Spinal cord (tissue), 10 donors: ENCODE results near the gene OLIG1. TPM values are rescaled to one million over a fixed set of nuclear protein-coding genes. Genes with fewer than 3 reads are reported as not detected.

ENCODE experiments used
- DNase-seq, 6 donors: peaks; one replicate each; pipeline versions ENCODE4 v3.0.0 to v3.0.0-alpha.2; 2013 to 2015; ENCODE audit warnings: low spot score in 6 of 6, low read depth in 4 of 6
- H3K27ac ChIP-seq: one replicate; pipeline ENCODE4 v1.5.1; 2013; ENCODE audit warnings: low read depth, low read length, control low read depth
- H3K27me3 ChIP-seq: one replicate; pipeline ENCODE4 v1.6.1; 2013; ENCODE audit warnings: low read length; ENCODE audit not compliant: control insufficient read depth, insufficient read depth
- H3K36me3 ChIP-seq: one replicate; pipeline ENCODE4 v1.6.1; 2013; ENCODE audit warnings: low read length; ENCODE audit not compliant: control insufficient read depth, insufficient read depth
- H3K4me1 ChIP-seq: one replicate; pipeline ENCODE4 v1.6.1; 2013; ENCODE audit warnings: low read length; ENCODE audit not compliant: control insufficient read depth, insufficient read depth
- H3K4me3 ChIP-seq: one replicate; pipeline ENCODE4 v1.5.1; 2013; ENCODE audit warnings: low read depth, low read length, control low read depth
- H3K9me3 ChIP-seq: one replicate; pipeline ENCODE4 v1.6.1; 2013; ENCODE audit warnings: low read length; ENCODE audit not compliant: control insufficient read depth, insufficient read depth
- WGBS: methylation state at CpG from one replicate; pipeline ENCODE4 v1.1.5; 2013; ENCODE audit warnings: missing lambda C conversion rate; ENCODE audit not compliant: insufficient coverage; 5-methylcytosine and 5-hydroxymethylcytosine counted together
- polyA plus RNA-seq, 2 donors: library from polyadenylated mRNA; unstranded; fragments of 120-200 nt; gene quantifications; one replicate each; pipeline ENCODE4 v1.2.1, GENCODE V29; 2013; ENCODE audit not compliant: insufficient read length in 2 of 2
- total RNA-seq, 2 donors: library from RNA; depleted of rRNA in 1 of 2; stranded (reverse); fragments of 120-200 nt in 1 of 2; fragments of >200 nt in 1 of 2; gene quantifications; one replicate each; pipeline versions ENCODE4 v1.2.3 to v1.2.4, GENCODE V29; 2013 to 2014
- donor health status: healthy.

OLIG1 gene
- total and polyA plus RNA-seq, 4 donors = 27.5 to 405 (median 176) TPM

DNA sequence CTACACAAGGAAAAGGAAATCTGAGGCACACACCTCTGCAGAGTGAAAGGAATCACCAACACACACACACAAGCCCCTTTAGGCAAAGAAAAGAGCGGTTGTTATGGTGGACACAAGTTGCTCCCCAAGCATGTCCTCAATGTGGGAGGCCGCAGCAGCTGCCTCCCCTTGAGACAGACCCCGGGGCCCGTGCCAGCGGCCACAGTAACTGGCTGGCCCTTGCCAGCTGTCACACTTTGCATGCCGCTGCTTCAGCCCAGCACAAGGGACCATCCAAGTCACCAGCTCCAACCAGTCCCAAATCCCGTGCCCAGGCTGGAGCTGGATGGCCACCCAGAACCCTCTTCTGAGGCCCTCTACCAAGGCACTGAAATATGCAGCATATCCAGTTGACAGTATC, 2.9 kb upstream of the OLIG1 start:
- WGBS = 55% methylated on average over 6 of the region's 7 CpGs
- Histone ChIP-seq H3K4me3 (no peak overlapping the region), H3K9me3 (peaks cover 5% of the 10 kb centered on the region), H3K27me3 (peaks cover 64% of the 10 kb centered on the region), H3K36me3 (peaks cover 4% of the 10 kb centered on the region), H3K27ac (no peak overlapping the region), H3K4me1 (peaks cover 39% of the 10 kb centered on the region)
- DNase-seq = peak in 2 of 6 donors; percentile 48 to 73

DNA sequence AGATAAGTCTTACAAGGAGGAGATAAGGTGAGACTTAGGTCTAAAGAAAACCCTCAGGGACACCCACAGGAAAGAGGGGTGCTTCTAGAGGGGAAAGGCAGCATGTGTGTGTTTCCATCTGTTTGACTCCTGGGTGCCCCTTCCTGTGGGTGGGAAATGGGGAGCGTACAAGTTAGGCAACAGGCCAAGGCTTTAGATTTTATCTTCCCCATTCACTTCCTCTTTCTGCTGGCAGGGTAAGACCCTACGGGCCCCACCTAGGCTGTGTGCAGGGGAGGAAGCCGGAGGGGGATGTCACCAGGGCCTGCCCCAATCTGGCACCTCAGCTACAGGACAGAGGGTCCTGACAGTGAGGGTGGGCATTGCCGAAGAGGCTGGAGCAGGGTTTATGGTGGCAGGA, 2.5 kb upstream of the OLIG1 start:
- Histone ChIP-seq H3K4me1 (peaks cover 40% of the 10 kb centered on the region), H3K36me3 (peaks cover 4% of the 10 kb centered on the region), H3K9me3 (peaks cover 5% of the 10 kb centered on the region), H3K4me3 (no peak overlapping the region), H3K27me3 (peaks cover 69% of the 10 kb centered on the region), H3K27ac (no peak overlapping the region)
- no peak for DNase-seq
- WGBS = 66% methylated on average over 2 of the region's 4 CpGs

- H3K27me3 ChIP-seq = peaks cover 72% of the 10 kb centered on the region
- H3K4me1 ChIP-seq = peaks cover 32% of the 10 kb centered on the region
- no peak overlapping the region for H3K27ac ChIP-seq
- DNase-seq = no peak
- 79% methylated on average over 2 of the region's 5 CpGs for WGBS
- H3K9me3 ChIP-seq = peaks cover 5% of the 10 kb centered on the region
- H3K36me3 ChIP-seq = peaks cover 4% of the 10 kb centered on the region
- no peak overlapping the region for H3K4me3 ChIP-seq
These were observed 698 bp upstream of the OLIG1 start for GRCh38 chr21:33069243-33069642.

DNA sequence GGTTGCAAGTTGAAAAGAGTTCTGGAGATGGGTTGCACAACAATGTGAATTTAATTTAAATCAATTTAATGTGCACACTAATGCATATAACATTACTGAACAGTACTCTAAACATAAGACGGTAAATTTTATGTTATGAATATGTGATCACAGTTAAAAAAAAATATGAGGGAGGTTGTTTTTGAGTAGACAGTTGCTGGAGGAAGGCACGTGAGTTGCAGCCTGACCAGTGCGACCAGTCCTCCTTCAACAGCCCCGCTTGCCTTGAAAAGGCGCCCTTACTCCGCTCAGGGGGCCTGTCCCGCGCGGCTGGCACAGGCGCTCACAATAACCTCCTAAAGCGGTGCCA, 322 bp upstream of the OLIG1 start:
- under 1% methylated on average over 10 of the region's 11 CpGs for WGBS
- H3K9me3 ChIP-seq = peaks cover 5% of the 10 kb centered on the region
- H3K27me3 ChIP-seq = peaks cover 72% of the 10 kb centered on the region
- no peak overlapping the region for H3K27ac ChIP-seq
- no peak overlapping the region for H3K4me3 ChIP-seq
- H3K36me3 ChIP-seq = peaks cover 4% of the 10 kb centered on the region
- DNase-seq = no peak
- peaks cover 29% of the 10 kb centered on the region for H3K4me1 ChIP-seq

GRCh38 chr21:33070744-33070997, 730 bp downstream of the OLIG1 start:
- DNase-seq = no peak
- Histone ChIP-seq H3K36me3 (peaks cover 4% of the 10 kb centered on the region), H3K9me3 (peaks cover 5% of the 10 kb centered on the region), H3K27ac (no peak overlapping the region), H3K4me3 (peak overlapping the region; percentile 32), H3K27me3 (peaks cover 74% of the 10 kb centered on the region), H3K4me1 (peaks cover 30% of the 10 kb centered on the region)
- WGBS = under 1% methylated on average over 44 of the region's 44 CpGs

GRCh38 chr21:33070998-33071769, 1.2 kb downstream of the OLIG1 start:
- peak in 1 of 6 donors; percentile 58 for DNase-seq
- under 1% methylated on average over 66 of the region's 69 CpGs for WGBS
- H3K4me3 ChIP-seq = peak overlapping the region; percentile 55
- H3K36me3 ChIP-seq = peaks cover 4% of the 10 kb centered on the region
- H3K27me3 ChIP-seq = peaks cover 79% of the 10 kb centered on the region
- peaks cover 5% of the 10 kb centered on the region for H3K9me3 ChIP-seq
- H3K4me1 ChIP-seq = peaks cover 34% of the 10 kb centered on the region
- H3K27ac ChIP-seq = peak overlapping the region; percentile 44

GRCh38 chr21:33071770-33072306, 1.9 kb downstream of the OLIG1 start:
- H3K4me1 ChIP-seq = peaks cover 34% of the 10 kb centered on the region
- DNase-seq = peak in 2 of 6 donors; percentile 40 to 56
- H3K27ac ChIP-seq = peak overlapping the region; percentile 44
- H3K27me3 ChIP-seq = peaks cover 85% of the 10 kb centered on the region
- under 1% methylated on average over 35 of the region's 38 CpGs for WGBS
- peaks cover 4% of the 10 kb centered on the region for H3K36me3 ChIP-seq
- peak overlapping the region; percentile 55 for H3K4me3 ChIP-seq
- H3K9me3 ChIP-seq = peaks cover 5% of the 10 kb centered on the region

- H3K27me3 ChIP-seq = peaks cover 86% of the 10 kb centered on the region
- no peak for DNase-seq
- H3K4me1 ChIP-seq = peaks cover 23% of the 10 kb centered on the region
- no peak overlapping the region for H3K4me3 ChIP-seq
- peaks cover 5% of the 10 kb centered on the region for H3K9me3 ChIP-seq
- peaks cover 4% of the 10 kb centered on the region for H3K36me3 ChIP-seq
- 60% methylated on average over 3 of the region's 4 CpGs for WGBS
- H3K27ac ChIP-seq = no peak overlapping the region
These were observed 3.7 kb downstream of the OLIG1 start for GRCh38 chr21:33073636-33074035.

DNA sequence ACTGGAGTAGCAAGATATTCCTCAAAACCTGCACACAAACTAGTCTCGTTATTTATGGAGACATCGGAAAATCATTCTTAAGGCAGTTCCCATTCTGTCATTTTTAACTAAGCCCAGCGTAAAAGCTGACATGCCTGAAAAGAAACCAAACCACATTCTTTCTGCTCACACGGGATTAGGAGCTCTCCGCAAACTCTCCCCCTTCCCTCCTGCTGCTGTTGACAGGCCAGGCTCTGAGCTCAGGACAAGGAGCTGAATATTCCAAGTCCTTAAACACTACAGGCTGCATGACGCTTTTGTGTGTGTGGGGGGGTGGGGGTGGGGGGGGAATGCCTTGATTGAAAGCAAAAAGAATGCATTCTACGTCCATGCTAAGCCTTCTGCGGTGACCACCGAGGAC, 5.2 kb downstream of the OLIG1 start:
- no peak overlapping the region for H3K27ac ChIP-seq
- no peak for DNase-seq
- H3K4me1 ChIP-seq = peaks cover 27% of the 10 kb centered on the region
- peaks cover 76% of the 10 kb centered on the region for H3K27me3 ChIP-seq
- H3K9me3 ChIP-seq = no peaks in the 10 kb centered on the region
- 24% methylated on average over 8 of the region's 9 CpGs for WGBS
- H3K36me3 ChIP-seq = peaks cover 4% of the 10 kb centered on the region
- H3K4me3 ChIP-seq = no peak overlapping the region

DNA sequence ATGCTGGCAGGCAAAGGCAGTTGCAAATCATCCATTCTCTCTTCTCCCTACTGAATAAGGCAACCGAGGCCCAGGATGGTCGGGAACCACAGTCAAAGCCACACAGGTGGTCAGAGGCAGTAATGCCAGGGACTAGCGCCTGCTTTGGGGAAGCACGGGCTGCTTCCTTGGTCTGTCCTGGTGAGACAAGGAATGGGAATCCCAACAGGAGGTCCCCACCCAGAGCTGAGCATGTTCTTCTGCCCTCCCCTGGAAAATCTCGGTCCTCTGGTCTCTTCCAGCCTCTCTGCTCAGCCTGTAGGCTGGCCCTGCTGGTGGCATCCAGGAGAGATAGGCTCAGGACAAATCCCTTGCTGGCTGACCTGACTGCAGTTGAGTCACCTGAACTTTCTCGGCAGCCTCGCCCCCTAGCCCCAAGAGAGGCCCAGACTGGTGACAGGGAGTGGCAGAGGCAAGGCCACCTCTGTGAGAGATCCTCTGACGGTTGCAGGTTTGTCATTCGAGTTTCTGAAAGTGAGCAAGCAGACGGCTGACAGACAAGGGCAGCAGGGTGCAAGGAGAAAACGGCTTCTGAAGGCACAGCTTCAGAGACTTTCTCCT, 5.8 kb downstream of the OLIG1 start:
- no peak overlapping the region for H3K27ac ChIP-seq
- peaks cover 4% of the 10 kb centered on the region for H3K36me3 ChIP-seq

More for the DNA sequence above, 5.8 kb downstream of the OLIG1 start:
- Histone ChIP-seq H3K4me3 (no peak overlapping the region), H3K27me3 (peaks cover 78% of the 10 kb centered on the region), H3K9me3 (no peaks in the 10 kb centered on the region), H3K4me1 (peaks cover 27% of the 10 kb centered on the region)
- DNase-seq = no peak
- 50% methylated on average over 10 of the region's 11 CpGs for WGBS
